Upper lobe of right lung (tissue), 1 donor: Measurements from ENCODE around the gene OR4C16. TPM values are rescaled to one million over a fixed set of nuclear protein-coding genes. Genes with fewer than 3 reads are reported as not detected.

Experiments used
- ATAC-seq: fragments of 200-7000 bp; cut with Tn5 transposase; one replicate; pipeline ENCODE4 v1.9.1; 2020; ENCODE audit warnings: mild to moderate bottlenecking, moderate library complexity
- DNase-seq: peaks from one replicate; pipeline ENCODE4 v3.0.0-alpha.2; 2020
- H3K27ac ChIP-seq: fragments of 200-600 bp; one replicate; pipeline ENCODE4 v1.8.0; 2022
- H3K27me3 ChIP-seq: fragments of 200-600 bp; one replicate; pipeline ENCODE4 v1.8.0; 2022; ENCODE audit warnings: mild to moderate bottlenecking
- H3K36me3 ChIP-seq: fragments of 200-600 bp; one replicate; pipeline ENCODE4 v1.8.0; 2022
- H3K4me1 ChIP-seq: fragments of 200-600 bp; one replicate; pipeline ENCODE4 v1.8.0; 2022
- H3K4me3 ChIP-seq: fragments of 200-600 bp; one replicate; pipeline ENCODE4 v1.8.0; 2022; ENCODE audit warnings: mild to moderate bottlenecking
- H3K9me3 ChIP-seq: fragments of 200-600 bp; one replicate; pipeline ENCODE4 v1.8.0; 2022
- CTCF ChIP-seq: fragments of 200-600 bp; IDR thresholded peaks from one replicate; pipeline ENCODE4 v1.8.0; 2022; ENCODE audit warnings: antibody characterized with exemption
- intact Hi-C: fragments of 100-400 bp; cut with DNase I; formaldehyde crosslinking; loops from one replicate; pipeline ENCODE4 v1.11.0; 2022
- long read RNA-seq: library from polyadenylated mRNA; unstranded; transcript quantifications from one replicate; pipeline ENCODE4 v2.0.0, GENCODE V29; 2021
- total RNA-seq: library from RNA; stranded (reverse); fragmentation: NEBNext Ultra II Directional; extraction: Animal tissue kit (Norgen Biotek cat#: 25700); gene quantifications from one replicate; pipeline ENCODE4 v1.2.1, GENCODE V29; 2021
- donor health status: DM: no; HTN: yes; CAD: no; lungs with severe emphysema.

The OR4C16 gene
- total RNA-seq = not detected
- long read RNA-seq = 0 reads

- Histone ChIP-seq H3K27ac (no peak within 1 kb of the TSS), H3K4me3 (no peak within 1 kb of the TSS), H3K9me3 (peaks cover 11% of the 10 kb centered on the region), H3K36me3 (no peaks in the 10 kb centered on the region), H3K4me1 (no peaks in the 10 kb centered on the region), H3K27me3 (no peaks in the 10 kb centered on the region)
- no peak for DNase-seq
- intact Hi-C loops = no loop called here
- no peak for ATAC-seq
- no peak for TF ChIP-seq CTCF
Observed at GRCh38 chr11:55571828-55572227, at the start of gene OR4C16. Gene OR4C16 (plus strand): TSS chr11:55572128. CDS start chr11:55572128, 0 bp downstream.

GRCh38 chr11:55554169-55554568 is 17.8 kb upstream of the OR4C16 start, which contains the start of gene OR4C15:
Gene OR4C15 (plus strand): TSS chr11:55554469. CDS start chr11:55554469, 0 bp downstream.
- intact Hi-C loops = no loop called here
- no peak within 1 kb of the TSS for H3K4me3 ChIP-seq
- ATAC-seq (no peak), DNase-seq (no peak)
- H3K27ac ChIP-seq = no peak within 1 kb of the TSS
- H3K4me1 ChIP-seq = no peaks in the 10 kb centered on the region
- no peaks in the 10 kb centered on the region for H3K36me3 ChIP-seq
- TF ChIP-seq CTCF = no peak
- no peaks in the 10 kb centered on the region for H3K27me3 ChIP-seq
- H3K9me3 ChIP-seq = no peaks in the 10 kb centered on the region

GRCh38 chr11:55572548-55572947 is 620 bp downstream of the OR4C16 start:
- H3K27ac ChIP-seq = no peak overlapping the region
- intact Hi-C loops = no loop called here
- H3K9me3 ChIP-seq = peaks cover 11% of the 10 kb centered on the region
- H3K27me3 ChIP-seq = no peaks in the 10 kb centered on the region
- H3K36me3 ChIP-seq = no peaks in the 10 kb centered on the region
- H3K4me1 ChIP-seq = no peaks in the 10 kb centered on the region
- H3K4me3 ChIP-seq = no peak overlapping the region
- DNase-seq = no peak
- ATAC-seq = no peak
- no peak for TF ChIP-seq CTCF

- intact Hi-C loops = no loop called here
- no peaks in the 10 kb centered on the region for H3K9me3 ChIP-seq
- DNase-seq = no peak
- H3K4me1 ChIP-seq = no peaks in the 10 kb centered on the region
- no peaks in the 10 kb centered on the region for H3K27me3 ChIP-seq
- no peak within 1 kb of the TSS for H3K4me3 ChIP-seq
- no peak for ATAC-seq
- no peak for TF ChIP-seq CTCF
- no peak within 1 kb of the TSS for H3K27ac ChIP-seq
- no peaks in the 10 kb centered on the region for H3K36me3 ChIP-seq
Observed at GRCh38 chr11:55607545-55607944, 35.6 kb downstream of the OR4C16 start, which contains the start of gene OR4C11. Gene OR4C11 (minus strand): TSS chr11:55607645. CDS start chr11:55604373, 3,272 bp downstream.

Other genes starting within 250 kb of the OR4C16 start
- not detected for gene OR4A16, start 228.9 kb upstream of the OR4C16 start, total RNA-seq
- not detected for gene OR4A15, start 204.2 kb upstream of the OR4C16 start, total RNA-seq
- gene OR4C15, start 17.7 kb upstream of the OR4C16 start, total RNA-seq = not detected
- not detected for gene OR4C11, start 35.5 kb downstream of the OR4C16 start, total RNA-seq
- not detected for gene OR4P4, start 63.0 kb downstream of the OR4C16 start, total RNA-seq
- gene OR4S2, start 76.2 kb downstream of the OR4C16 start, total RNA-seq = not detected
- gene OR4C6, start 90.1 kb downstream of the OR4C16 start, total RNA-seq = not detected
- gene OR5D13, start 201.3 kb downstream of the OR4C16 start, total RNA-seq = not detected
- not detected for gene OR5D14, start 223.4 kb downstream of the OR4C16 start, total RNA-seq
- not detected for gene OR5L1, start 239.2 kb downstream of the OR4C16 start, total RNA-seq
- not detected for gene OR5D18, start 247.5 kb downstream of the OR4C16 start, total RNA-seq